Ishikawa (cell line): ENCODE results near the gene FTSJ1.

Experiments
- CREB1 ChIP-seq: IDR thresholded peaks from 2 replicates; pipeline ENCODE4 v1.6.1; 2012; ENCODE audit warnings: low read depth
- MAX ChIP-seq: IDR thresholded peaks from 2 replicates; pipeline ENCODE4 v1.6.1; 2012
- REST ChIP-seq: IDR thresholded peaks from 2 replicates; pipeline ENCODE4 v1.6.1; 2012; ENCODE audit warnings: low read depth, mild to moderate bottlenecking
- TAF1 ChIP-seq: IDR thresholded peaks from 2 replicates; pipeline ENCODE4 v1.6.1; 2012; ENCODE audit warnings: low read depth, mild to moderate bottlenecking
- TCF12 ChIP-seq: IDR thresholded peaks from 2 replicates; pipeline ENCODE4 v1.6.1; 2012; ENCODE audit warnings: low read depth
- YY1 ChIP-seq: IDR thresholded peaks from 2 replicates; pipeline ENCODE4 v1.6.1; 2012; ENCODE audit warnings: low read depth
- ZBTB7A ChIP-seq: IDR thresholded peaks from 2 replicates; pipeline ENCODE4 v1.6.1; 2012; ENCODE audit warnings: low read depth

- TF ChIP-seq REST (no peak), YY1 (no peak), MAX (no peak), CREB1 (no peak), TCF12 (no peak), ZBTB7A (no peak), TAF1 (no peak)
These were observed 13.3 kb downstream of the FTSJ1 start for GRCh38 chrX:48489296-48489695.
